ENCODE measurements around the gene CLTCL1. TPM values are rescaled to one million over a fixed set of nuclear protein-coding genes. Genes with fewer than 3 reads are reported as not detected.

Gene CLTCL1
- polyA plus RNA-seq, 1 donor (not counting 4 experiments of a cell fraction or from before 2014, with no cell fraction given) = 12.4 TPM

DNA sequence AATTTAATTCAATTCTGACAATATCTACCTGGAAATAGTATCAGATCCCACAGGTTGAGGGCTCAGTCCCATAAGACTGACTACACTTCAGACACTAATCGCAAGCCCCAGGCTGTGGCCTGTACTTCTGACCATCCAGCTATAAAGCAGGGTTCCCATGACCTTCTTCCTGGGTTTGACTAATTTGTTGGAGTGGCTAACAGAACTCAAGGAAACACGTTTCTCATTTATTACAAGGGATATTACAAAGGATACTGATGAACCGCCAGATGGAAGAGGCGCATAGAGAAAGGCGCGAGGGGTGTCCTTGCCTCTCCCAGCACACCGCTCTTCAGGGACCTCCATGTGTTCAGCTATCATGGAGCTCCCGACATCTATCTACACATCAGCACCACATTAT, 13.7 kb downstream of the CLTCL1 start:
- Histone ChIP-seq H3K27ac (ENCODE audit: control insufficient read depth, insufficient read depth, low read length) (no peak overlapping the region), H2AFZ (ENCODE audit: control insufficient read depth, low read length) (no peak overlapping the region), H3K4me2 (ENCODE audit: control insufficient read depth, extremely low read depth, insufficient read depth, low read depth, low read length) (no peak overlapping the region), H3K9me1 (ENCODE audit: control insufficient read depth, extremely low read depth, insufficient read depth, low read length) (no peaks in the 10 kb centered on the region), H3K9me3 (ENCODE audit: control insufficient read depth, low read depth, low read length) (no peaks in the 10 kb centered on the region), H3K36me3 (ENCODE audit: control insufficient read depth in 2 of 2, extremely low read depth in 1 of 2, insufficient read depth in 2 of 2, low read length in 2 of 2) (peaks cover 4 to 10% of the 10 kb centered on the region in 2 experiments), H3K9ac (ENCODE audit: control insufficient read depth, extremely low read depth, insufficient read depth, low read length) (no peak overlapping the region), H3K79me2 (ENCODE audit: control insufficient read depth, insufficient read depth, low read length) (no peaks in the 10 kb centered on the region), H3K4me3 (ENCODE audit: control insufficient read depth in 2 of 3, extremely low read depth in 1 of 3, insufficient read depth in 2 of 3, low read depth in 1 of 3, low read length in 3 of 3) (no peak overlapping the region), H4K20me1 (ENCODE audit: control insufficient read depth, extremely low read depth, insufficient read depth, low read length) (no peaks in the 10 kb centered on the region), H3K27me3 (ENCODE audit: control insufficient read depth, extremely low read depth, insufficient read depth, low read length) (no peaks in the 10 kb centered on the region), H3K4me1 (ENCODE audit: control insufficient read depth, extremely low read depth, insufficient read depth, low read length) (no peaks in the 10 kb centered on the region)
- dilution Hi-C loops (cut with MboI; ENCODE audit: extremely low pct_ligation_motif_present, low sequenced_read_pairs) = no loop called here
- TF ChIP-seq EZH2 (IDR thresholded peaks at IDR 0.05; ENCODE audit: low read length) = no peak
- TF ChIP-seq, protein P1, sequence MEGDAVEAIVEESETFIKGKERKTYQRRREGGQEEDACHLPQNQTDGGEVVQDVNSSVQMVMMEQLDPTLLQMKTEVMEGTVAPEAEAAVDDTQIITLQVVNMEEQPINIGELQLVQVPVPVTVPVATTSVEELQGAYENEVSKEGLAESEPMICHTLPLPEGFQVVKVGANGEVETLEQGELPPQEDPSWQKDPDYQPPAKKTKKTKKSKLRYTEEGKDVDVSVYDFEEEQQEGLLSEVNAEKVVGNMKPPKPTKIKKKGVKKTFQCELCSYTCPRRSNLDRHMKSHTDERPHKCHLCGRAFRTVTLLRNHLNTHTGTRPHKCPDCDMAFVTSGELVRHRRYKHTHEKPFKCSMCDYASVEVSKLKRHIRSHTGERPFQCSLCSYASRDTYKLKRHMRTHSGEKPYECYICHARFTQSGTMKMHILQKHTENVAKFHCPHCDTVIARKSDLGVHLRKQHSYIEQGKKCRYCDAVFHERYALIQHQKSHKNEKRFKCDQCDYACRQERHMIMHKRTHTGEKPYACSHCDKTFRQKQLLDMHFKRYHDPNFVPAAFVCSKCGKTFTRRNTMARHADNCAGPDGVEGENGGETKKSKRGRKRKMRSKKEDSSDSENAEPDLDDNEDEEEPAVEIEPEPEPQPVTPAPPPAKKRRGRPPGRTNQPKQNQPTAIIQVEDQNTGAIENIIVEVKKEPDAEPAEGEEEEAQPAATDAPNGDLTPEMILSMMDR (optimal IDR thresholded peaks at IDR 0.05 in 1 of 3, IDR thresholded peaks at IDR 0.05 in 1 of 3, conservative IDR thresholded peaks at IDR 0.05 in 1 of 3; ENCODE audit: extremely low read depth in 1 of 3, insufficient read depth in 2 of 3, low read length in 3 of 3) = no peak
- FAIRE-seq (no peak), DNase-seq (ENCODE audit: low read depth, low spot score) (no peak)

DNA sequence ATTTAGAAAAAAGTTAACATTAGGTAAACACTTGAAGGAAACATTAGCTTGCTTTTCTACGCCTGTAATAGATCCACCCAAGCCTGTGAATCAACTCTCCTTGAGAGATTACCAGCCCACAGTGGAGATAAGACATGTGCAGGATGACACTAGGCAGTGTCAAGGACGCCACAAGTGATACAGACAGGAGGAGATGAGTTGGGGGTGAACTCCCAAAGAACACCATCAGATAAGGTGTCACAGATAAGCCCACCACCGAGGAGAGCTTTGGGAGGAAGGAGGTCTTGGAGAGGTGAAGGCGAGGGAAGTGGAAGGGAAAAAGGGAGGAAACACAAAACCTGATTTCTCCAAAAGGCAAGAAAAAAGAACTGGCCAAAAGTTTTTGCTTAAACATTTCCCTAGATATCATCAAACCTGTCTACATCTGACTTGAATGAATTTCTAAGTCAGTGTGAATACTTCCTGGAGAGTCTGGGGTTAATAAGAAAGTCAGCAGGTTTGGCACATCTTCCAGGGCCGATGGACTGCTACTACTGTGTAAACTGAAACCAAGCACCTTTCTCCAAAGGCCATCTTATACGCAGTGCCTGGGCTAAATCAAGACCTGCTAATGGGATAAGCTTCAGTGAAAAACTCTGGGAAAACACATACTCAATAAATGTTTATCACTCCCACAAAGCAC, 15.5 kb downstream of the CLTCL1 start:
- peaks cover 4 to 10% of the 10 kb centered on the region in 2 experiments for H3K36me3 ChIP-seq (ENCODE audit: control insufficient read depth in 2 of 2, extremely low read depth in 1 of 2, insufficient read depth in 2 of 2, low read length in 2 of 2)
- H3K9me3 ChIP-seq (ENCODE audit: control insufficient read depth, low read depth, low read length) = no peaks in the 10 kb centered on the region
- no peaks in the 10 kb centered on the region for H4K20me1 ChIP-seq (ENCODE audit: control insufficient read depth, extremely low read depth, insufficient read depth, low read length)
- DNase-seq (ENCODE audit: low read depth, low spot score) = no peak
- no peak overlapping the region for H3K4me2 ChIP-seq (ENCODE audit: control insufficient read depth, extremely low read depth, insufficient read depth, low read depth, low read length)
- H3K9ac ChIP-seq (ENCODE audit: control insufficient read depth, extremely low read depth, insufficient read depth, low read length) = no peak overlapping the region
- H2AFZ ChIP-seq (ENCODE audit: control insufficient read depth, low read length) = no peak overlapping the region
- no peak overlapping the region for H3K4me3 ChIP-seq (ENCODE audit: control insufficient read depth in 2 of 3, extremely low read depth in 1 of 3, insufficient read depth in 2 of 3, low read depth in 1 of 3, low read length in 3 of 3)
- TF ChIP-seq, protein P1 (optimal IDR thresholded peaks at IDR 0.05 in 1 of 3, IDR thresholded peaks at IDR 0.05 in 1 of 3, conservative IDR thresholded peaks at IDR 0.05 in 1 of 3; ENCODE audit: extremely low read depth in 1 of 3, insufficient read depth in 2 of 3, low read length in 3 of 3) = no peak
- no peak for TF ChIP-seq EZH2 (IDR thresholded peaks at IDR 0.05; ENCODE audit: low read length)
- no peaks in the 10 kb centered on the region for H3K79me2 ChIP-seq (ENCODE audit: control insufficient read depth, insufficient read depth, low read length)
- H3K27ac ChIP-seq (ENCODE audit: control insufficient read depth, insufficient read depth, low read length) = no peak overlapping the region
- H3K27me3 ChIP-seq (ENCODE audit: control insufficient read depth, extremely low read depth, insufficient read depth, low read length) = no peaks in the 10 kb centered on the region
- dilution Hi-C loops (cut with MboI; ENCODE audit: extremely low pct_ligation_motif_present, low sequenced_read_pairs) = no loop called here
- FAIRE-seq = no peak
- H3K4me1 ChIP-seq (ENCODE audit: control insufficient read depth, extremely low read depth, insufficient read depth, low read length) = no peaks in the 10 kb centered on the region
- no peaks in the 10 kb centered on the region for H3K9me1 ChIP-seq (ENCODE audit: control insufficient read depth, extremely low read depth, insufficient read depth, low read length)
